Uterus (tissue), 2 donors: Measurements from ENCODE around the gene CRTC3.

Experiments
- CTCF ChIP-seq, 4 experiments: fragments of 200-600 bp in 2 of 4; fragments of 450-650 bp in 2 of 4; sonication (generic) in 2 of 4; IDR thresholded peaks; one replicate each; pipeline ENCODE4 v1.5.1; 2016 to 2019; ENCODE audit warnings: antibody characterized with exemption in 4 of 4, mild to moderate bottlenecking in 2 of 4, moderate library complexity in 1 of 4
- POLR2A ChIP-seq, 2 donors: fragments of 450-650 bp; IDR thresholded peaks; one replicate each; pipeline ENCODE4 v1.6.1; 2016; ENCODE audit warnings: antibody characterized with exemption in 2 of 2, mild to moderate bottlenecking in 1 of 2, moderate library complexity in 1 of 2

- no peak for TF ChIP-seq CTCF (IDR thresholded peaks at IDR 0.05)
- TF ChIP-seq POLR2A (IDR thresholded peaks at IDR 0.05) = no peak
Observed at GRCh38 chr15:90585863-90586262, 56.1 kb downstream of the CRTC3 start.
